ENCODE data around the gene LRRC36.

LRRC36 gene

DNA sequence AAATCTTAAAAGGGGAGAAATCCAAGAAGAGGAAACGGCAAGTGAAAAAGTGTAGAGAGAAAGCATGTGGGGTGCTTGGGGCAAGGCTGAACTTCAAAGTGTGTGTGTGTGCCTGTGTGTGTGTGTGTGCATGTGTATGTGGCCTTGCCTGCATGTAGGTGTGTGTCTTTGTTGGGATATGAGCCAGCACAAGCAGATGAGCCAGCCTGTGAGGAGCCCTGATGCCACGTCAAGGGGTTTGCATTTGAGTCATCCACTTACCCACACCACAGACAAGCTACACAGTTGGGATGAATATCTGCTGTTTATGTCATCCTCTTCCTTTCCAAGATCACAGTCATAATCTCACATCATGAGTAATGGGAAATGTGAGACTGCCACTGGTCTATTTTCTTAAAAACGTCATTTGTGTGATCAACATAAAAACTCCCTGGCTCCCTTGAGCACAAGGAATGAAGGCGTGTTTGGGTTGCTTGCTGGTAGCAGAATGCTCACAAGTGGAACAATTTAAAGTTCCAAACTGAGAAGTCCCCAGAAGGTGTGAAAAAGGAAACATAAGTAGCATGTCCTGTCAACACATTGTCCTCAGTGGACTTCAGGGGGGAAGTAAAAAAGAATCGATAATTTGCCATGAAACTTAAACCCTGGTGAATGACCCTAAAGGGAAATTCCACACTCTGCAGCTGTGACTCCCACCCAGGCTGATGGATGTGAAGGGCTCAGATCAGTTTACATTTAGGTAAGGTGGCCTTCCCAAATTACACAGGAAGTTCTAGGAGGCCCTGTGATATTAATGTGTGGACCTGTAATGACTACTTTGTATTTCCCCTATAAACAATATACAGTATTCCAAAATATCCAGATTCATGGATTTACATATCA is 14.8 kb upstream of the LRRC36 start (continued):
- peak; percentile 47; the same call in 1 of the 2 replicates for TF ChIP-seq ZNF184 (tag by site-specific recombination; IDR thresholded peaks at IDR 0.05)
- no peak for TF ChIP-seq ZNF560 (tag by site-specific recombination; IDR thresholded peaks at IDR 0.05; ENCODE audit: borderline replicate concordance)
- no peak for TF ChIP-seq ZNF175 (tag by site-specific recombination; IDR thresholded peaks at IDR 0.05)
- 0 out of 2 replicates have a peak, but pooled peaks have one; percentile 59 for TF ChIP-seq ZNF2 (tag by site-specific recombination; IDR thresholded peaks at IDR 0.05)
- TF ChIP-seq ZNF211 (tag by site-specific recombination; IDR thresholded peaks at IDR 0.05; ENCODE audit: low read depth) = no peak
- TF ChIP-seq ZNF132 (tag by site-specific recombination; IDR thresholded peaks at IDR 0.05; ENCODE audit: borderline replicate concordance) = no peak
- no peak for TF ChIP-seq SETDB1 (IDR thresholded peaks at IDR 0.05; ENCODE audit: insufficient read length, low read length)
- no peak for TF ChIP-seq ZNF202 (tag by site-specific recombination; IDR thresholded peaks at IDR 0.05; ENCODE audit: borderline replicate concordance)
- no peak for TF ChIP-seq REPIN1 (tag by site-specific recombination; IDR thresholded peaks at IDR 0.05; ENCODE audit: low read depth)
- no peak for TF ChIP-seq GLIS2 (tag by site-specific recombination; IDR thresholded peaks at IDR 0.05)
- TF ChIP-seq ZFP69B (tag by site-specific recombination; IDR thresholded peaks at IDR 0.05) = peak; percentile 46; the same call in 1 of the 2 replicates
- TF ChIP-seq, protein P1, sequence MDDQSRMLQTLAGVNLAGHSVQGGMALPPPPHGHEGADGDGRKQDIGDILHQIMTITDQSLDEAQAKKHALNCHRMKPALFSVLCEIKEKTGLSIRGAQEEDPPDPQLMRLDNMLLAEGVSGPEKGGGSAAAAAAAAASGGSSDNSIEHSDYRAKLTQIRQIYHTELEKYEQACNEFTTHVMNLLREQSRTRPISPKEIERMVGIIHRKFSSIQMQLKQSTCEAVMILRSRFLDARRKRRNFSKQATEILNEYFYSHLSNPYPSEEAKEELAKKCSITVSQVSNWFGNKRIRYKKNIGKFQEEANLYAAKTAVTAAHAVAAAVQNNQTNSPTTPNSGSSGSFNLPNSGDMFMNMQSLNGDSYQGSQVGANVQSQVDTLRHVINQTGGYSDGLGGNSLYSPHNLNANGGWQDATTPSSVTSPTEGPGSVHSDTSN (CRISPR knock-in tag; IDR thresholded peaks at IDR 0.05) = no peak
- TF ChIP-seq, protein P2, sequence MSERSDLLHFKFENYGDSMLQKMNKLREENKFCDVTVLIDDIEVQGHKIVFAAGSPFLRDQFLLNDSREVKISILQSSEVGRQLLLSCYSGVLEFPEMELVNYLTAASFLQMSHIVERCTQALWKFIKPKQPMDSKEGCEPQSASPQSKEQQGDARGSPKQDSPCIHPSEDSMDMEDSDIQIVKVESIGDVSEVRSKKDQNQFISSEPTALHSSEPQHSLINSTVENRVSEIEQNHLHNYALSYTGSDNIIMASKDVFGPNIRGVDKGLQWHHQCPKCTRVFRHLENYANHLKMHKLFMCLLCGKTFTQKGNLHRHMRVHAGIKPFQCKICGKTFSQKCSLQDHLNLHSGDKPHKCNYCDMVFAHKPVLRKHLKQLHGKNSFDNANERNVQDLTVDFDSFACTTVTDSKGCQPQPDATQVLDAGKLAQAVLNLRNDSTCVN (tag by site-specific recombination; optimal IDR thresholded peaks at IDR 0.05) = no peak
- no peak for TF ChIP-seq ZNF155 (tag by site-specific recombination; IDR thresholded peaks at IDR 0.05)
- TF ChIP-seq, protein P3, sequence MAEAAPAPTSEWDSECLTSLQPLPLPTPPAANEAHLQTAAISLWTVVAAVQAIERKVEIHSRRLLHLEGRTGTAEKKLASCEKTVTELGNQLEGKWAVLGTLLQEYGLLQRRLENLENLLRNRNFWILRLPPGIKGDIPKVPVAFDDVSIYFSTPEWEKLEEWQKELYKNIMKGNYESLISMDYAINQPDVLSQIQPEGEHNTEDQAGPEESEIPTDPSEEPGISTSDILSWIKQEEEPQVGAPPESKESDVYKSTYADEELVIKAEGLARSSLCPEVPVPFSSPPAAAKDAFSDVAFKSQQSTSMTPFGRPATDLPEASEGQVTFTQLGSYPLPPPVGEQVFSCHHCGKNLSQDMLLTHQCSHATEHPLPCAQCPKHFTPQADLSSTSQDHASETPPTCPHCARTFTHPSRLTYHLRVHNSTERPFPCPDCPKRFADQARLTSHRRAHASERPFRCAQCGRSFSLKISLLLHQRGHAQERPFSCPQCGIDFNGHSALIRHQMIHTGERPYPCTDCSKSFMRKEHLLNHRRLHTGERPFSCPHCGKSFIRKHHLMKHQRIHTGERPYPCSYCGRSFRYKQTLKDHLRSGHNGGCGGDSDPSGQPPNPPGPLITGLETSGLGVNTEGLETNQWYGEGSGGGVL (tag by site-specific recombination; IDR thresholded peaks at IDR 0.05) = peak; percentile 79
- TF ChIP-seq ZBTB17 (tag by site-specific recombination; IDR thresholded peaks at IDR 0.05) = peak; percentile 66
- TF ChIP-seq, protein P4, sequence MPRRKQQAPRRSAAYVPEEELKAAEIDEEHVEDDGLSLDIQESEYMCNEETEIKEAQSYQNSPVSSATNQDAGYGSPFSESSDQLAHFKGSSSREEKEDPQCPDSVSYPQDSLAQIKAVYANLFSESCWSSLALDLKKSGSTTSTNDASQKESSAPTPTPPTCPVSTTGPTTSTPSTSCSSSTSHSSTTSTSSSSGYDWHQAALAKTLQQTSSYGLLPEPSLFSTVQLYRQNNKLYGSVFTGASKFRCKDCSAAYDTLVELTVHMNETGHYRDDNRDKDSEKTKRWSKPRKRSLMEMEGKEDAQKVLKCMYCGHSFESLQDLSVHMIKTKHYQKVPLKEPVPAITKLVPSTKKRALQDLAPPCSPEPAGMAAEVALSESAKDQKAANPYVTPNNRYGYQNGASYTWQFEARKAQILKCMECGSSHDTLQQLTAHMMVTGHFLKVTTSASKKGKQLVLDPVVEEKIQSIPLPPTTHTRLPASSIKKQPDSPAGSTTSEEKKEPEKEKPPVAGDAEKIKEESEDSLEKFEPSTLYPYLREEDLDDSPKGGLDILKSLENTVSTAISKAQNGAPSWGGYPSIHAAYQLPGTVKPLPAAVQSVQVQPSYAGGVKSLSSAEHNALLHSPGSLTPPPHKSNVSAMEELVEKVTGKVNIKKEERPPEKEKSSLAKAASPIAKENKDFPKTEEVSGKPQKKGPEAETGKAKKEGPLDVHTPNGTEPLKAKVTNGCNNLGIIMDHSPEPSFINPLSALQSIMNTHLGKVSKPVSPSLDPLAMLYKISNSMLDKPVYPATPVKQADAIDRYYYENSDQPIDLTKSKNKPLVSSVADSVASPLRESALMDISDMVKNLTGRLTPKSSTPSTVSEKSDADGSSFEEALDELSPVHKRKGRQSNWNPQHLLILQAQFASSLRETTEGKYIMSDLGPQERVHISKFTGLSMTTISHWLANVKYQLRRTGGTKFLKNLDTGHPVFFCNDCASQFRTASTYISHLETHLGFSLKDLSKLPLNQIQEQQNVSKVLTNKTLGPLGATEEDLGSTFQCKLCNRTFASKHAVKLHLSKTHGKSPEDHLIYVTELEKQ (tag by site-specific recombination; IDR thresholded peaks at IDR 0.05; ENCODE audit: borderline replicate concordance) = peak; percentile 74
- TF ChIP-seq, protein P5, sequence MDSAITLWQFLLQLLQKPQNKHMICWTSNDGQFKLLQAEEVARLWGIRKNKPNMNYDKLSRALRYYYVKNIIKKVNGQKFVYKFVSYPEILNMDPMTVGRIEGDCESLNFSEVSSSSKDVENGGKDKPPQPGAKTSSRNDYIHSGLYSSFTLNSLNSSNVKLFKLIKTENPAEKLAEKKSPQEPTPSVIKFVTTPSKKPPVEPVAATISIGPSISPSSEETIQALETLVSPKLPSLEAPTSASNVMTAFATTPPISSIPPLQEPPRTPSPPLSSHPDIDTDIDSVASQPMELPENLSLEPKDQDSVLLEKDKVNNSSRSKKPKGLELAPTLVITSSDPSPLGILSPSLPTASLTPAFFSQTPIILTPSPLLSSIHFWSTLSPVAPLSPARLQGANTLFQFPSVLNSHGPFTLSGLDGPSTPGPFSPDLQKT (IDR thresholded peaks at IDR 0.05; ENCODE audit: borderline replicate concordance, low read depth, low read length) = no peak
- peak; percentile 63 for TF ChIP-seq ZNF335 (tag by site-specific recombination; conservative IDR thresholded peaks at IDR 0.05)
- TF ChIP-seq ZNF391 (tag by site-specific recombination; IDR thresholded peaks at IDR 0.05; ENCODE audit: borderline replicate concordance, low read depth) = no peak
- peak; percentile 68 for TF ChIP-seq ZXDB (tag by site-specific recombination; IDR thresholded peaks at IDR 0.05)
- TF ChIP-seq, protein P6, sequence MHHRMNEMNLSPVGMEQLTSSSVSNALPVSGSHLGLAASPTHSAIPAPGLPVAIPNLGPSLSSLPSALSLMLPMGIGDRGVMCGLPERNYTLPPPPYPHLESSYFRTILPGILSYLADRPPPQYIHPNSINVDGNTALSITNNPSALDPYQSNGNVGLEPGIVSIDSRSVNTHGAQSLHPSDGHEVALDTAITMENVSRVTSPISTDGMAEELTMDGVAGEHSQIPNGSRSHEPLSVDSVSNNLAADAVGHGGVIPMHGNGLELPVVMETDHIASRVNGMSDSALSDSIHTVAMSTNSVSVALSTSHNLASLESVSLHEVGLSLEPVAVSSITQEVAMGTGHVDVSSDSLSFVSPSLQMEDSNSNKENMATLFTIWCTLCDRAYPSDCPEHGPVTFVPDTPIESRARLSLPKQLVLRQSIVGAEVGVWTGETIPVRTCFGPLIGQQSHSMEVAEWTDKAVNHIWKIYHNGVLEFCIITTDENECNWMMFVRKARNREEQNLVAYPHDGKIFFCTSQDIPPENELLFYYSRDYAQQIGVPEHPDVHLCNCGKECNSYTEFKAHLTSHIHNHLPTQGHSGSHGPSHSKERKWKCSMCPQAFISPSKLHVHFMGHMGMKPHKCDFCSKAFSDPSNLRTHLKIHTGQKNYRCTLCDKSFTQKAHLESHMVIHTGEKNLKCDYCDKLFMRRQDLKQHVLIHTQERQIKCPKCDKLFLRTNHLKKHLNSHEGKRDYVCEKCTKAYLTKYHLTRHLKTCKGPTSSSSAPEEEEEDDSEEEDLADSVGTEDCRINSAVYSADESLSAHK (tag by site-specific recombination; IDR thresholded peaks at IDR 0.05) = peak; percentile 77
- TF ChIP-seq, protein P7, sequence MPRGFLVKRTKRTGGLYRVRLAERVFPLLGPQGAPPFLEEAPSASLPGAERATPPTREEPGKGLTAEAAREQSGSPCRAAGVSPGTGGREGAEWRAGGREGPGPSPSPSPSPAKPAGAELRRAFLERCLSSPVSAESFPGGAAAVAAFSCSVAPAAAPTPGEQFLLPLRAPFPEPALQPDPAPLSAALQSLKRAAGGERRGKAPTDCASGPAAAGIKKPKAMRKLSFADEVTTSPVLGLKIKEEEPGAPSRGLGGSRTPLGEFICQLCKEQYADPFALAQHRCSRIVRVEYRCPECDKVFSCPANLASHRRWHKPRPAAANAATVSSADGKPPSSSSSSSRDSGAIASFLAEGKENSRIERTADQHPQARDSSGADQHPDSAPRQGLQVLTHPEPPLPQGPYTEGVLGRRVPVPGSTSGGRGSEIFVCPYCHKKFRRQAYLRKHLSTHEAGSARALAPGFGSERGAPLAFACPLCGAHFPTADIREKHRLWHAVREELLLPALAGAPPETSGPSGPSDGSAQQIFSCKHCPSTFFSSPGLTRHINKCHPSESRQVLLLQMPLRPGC (tag by site-specific recombination; IDR thresholded peaks at IDR 0.05) = peak; percentile 80; the same call in 1 of the 2 replicates
- TF ChIP-seq ZNF223 (tag by site-specific recombination; IDR thresholded peaks at IDR 0.05) = no peak
